GM18951 (cell line): ENCODE results near the gene NR2E3.

Experiments used
- POLR2A ChIP-seq: IDR thresholded peaks from 4 replicates; pipeline ENCODE4 v1.6.1; 2011; ENCODE audit warnings: mild to moderate bottlenecking; ENCODE audit not compliant: insufficient read length, insufficient read depth; ENCODE audit errors: extremely low read depth
- in situ Hi-C: fragments of 300-500 bp; cut with MboI; formaldehyde crosslinking; loops from one replicate; pipeline ENCODE4 v1.12.0; 2022; ENCODE audit warnings: low sequenced_read_pairs, mixed read lengths, inconsistent platforms; ENCODE audit not compliant: unreplicated experiment

Gene NR2E3

DNA sequence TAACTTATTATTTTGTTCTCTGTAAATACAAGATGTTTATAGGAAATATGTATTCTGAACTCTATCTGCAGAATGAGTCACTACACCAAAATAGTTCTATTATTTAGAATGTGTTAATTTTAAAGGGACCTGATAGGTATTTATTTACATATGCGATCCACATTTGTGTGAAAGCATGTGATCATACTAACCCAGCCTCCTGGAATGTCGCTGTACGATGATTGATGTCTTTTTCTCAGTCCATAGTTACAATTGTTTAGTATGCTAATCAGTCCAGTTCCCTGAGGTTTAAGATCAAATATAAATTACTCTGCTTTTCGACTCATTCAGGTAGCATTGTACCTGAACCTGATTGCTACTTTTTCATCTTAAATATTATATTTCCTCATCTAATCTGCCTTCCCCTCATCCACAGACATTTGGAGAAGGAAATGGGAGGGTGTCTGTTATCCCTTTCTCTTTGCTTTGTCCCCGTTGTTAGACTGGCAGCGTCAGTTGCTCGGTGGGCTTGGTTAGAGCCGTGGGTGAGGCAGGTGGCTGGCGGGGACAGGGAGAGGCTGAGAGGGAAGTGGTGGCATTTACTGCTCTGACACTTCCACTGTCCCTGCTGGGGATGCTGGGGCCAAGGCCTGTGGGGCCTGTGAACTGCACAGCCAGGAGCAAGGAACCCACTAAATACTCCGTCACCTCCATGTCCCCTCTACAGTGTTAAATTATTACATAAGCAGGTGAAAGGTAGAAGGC is 27.8 kb upstream of the NR2E3 start:
- in situ Hi-C loops = no loop called here
- TF ChIP-seq POLR2A = no peak

DNA sequence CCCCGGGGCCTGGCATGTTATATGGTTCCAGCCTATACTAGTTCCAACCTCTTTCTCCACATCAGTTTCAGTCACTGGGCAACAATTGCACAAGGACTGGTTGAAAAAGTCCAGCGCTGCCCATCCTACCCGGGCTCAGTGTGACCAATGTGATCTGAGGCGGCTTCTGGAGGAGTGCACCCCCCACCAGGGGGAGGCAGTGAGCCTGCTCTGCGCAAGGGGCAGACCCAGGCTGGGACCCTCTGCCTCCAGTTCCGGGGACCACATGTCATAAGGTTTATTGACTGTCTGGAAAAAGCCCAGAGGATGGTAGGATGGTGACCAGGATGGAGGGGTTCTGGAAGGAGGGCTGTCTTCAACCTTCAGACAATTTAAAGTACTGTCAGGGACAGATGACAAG is 25.6 kb upstream of the NR2E3 start:
- in situ Hi-C loops = no loop called here
- no peak for TF ChIP-seq POLR2A

DNA sequence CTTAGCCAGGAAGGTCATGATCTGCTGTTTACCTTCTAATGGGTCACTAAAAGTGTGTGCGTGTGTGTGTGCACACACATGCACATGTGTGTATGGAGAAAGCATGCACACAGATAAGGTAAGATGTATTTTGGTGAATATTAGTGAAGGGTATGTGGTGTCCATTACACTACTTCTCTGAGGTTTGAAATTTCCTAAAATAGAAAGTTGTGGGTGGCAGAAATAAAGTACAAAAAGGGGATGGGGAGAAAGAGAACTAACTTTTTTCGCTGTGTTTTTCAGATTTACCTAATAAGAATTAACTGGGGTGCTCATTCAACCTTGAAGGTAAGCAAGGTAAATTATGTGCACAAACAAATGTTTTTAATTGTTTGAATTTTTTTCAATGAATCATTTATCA is 24.4 kb upstream of the NR2E3 start:
- in situ Hi-C loops = no loop called here
- TF ChIP-seq POLR2A = no peak

GRCh38 chr15:71786673-71787072 is 23.7 kb upstream of the NR2E3 start:
- in situ Hi-C loops = no loop called here
- no peak for TF ChIP-seq POLR2A

DNA sequence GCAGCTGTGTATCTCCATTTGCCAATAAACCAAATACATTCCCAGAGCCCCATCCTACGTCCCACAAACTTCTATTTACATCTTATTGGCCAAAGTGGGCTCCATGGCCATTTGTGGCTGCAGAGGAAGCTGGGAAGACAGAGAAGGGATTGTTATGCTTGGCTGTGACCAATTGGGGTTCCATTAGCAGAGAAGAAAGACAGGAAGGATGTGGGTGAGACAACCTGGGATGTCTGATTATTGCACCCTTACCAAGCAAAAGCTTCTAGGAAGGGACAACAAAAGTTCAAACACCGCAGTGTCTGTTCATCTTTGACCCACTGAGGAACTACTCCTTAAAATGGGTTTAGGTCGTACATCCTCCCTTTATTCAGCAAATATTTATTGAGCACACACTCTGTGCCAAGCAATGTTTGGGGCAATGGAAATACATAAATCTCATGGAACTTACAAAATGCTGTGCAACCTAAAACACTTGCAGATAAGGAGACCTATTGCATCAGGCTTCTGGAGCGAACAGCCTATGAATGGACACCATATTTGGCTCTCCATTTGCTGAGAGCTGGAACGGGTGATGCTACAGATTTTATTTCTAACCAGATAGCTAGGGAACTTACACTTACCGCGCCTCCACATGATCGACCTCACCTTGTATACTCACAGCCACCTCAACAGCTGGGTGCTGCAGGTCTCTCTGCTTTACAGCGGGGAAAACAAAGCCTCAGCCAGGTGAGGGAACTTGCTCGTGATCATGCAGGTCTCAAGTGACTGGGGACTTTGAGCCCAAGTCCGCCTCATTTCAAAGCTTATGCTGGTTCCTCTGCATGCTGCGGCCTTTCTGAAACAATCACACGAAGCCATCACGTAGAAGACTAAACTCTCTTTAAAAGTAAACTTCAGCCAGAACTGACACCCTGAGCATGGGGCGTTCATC is 21.4 kb upstream of the NR2E3 start:
- TF ChIP-seq POLR2A = no peak
- in situ Hi-C loops = no loop called here

GRCh38 chr15:71789616-71790015 is 20.7 kb upstream of the NR2E3 start:
- in situ Hi-C loops = no loop called here
- no peak for TF ChIP-seq POLR2A

GRCh38 chr15:71790081-71790480 is 20.3 kb upstream of the NR2E3 start:
- TF ChIP-seq POLR2A = no peak
- in situ Hi-C loops = no loop called here

- no peak for TF ChIP-seq POLR2A
- in situ Hi-C loops = no loop called here
These were observed 18.4 kb upstream of the NR2E3 start for GRCh38 chr15:71791975-71792374.

DNA sequence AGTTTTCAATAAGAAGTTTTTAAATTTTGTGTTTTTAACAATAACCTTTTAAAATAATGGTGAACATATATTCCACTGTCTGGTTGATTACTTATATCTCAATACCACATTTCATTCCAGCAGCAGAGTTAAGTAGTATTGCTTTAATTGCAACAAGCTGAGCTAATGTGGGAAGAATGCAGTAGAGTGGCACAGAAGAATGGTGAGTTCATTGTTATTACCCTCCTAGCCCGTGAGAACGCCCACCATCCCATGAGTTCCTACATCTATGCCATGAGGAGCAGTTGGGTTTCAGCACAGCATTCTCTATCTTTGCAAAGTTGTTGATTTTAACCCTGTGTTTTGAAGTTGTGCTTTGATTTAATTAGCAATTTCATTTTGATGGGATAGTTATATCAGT is 17.8 kb upstream of the NR2E3 start:
- in situ Hi-C loops = no loop called here
- TF ChIP-seq POLR2A = no peak

GRCh38 chr15:71798641-71799040 is 11.7 kb upstream of the NR2E3 start:
- in situ Hi-C loops = no loop called here
- TF ChIP-seq POLR2A = no peak

- in situ Hi-C loops = no loop called here
These were observed 10.2 kb upstream of the NR2E3 start for GRCh38 chr15:71800190-71800589.

GRCh38 chr15:71800835-71801745 is 9.3 kb upstream of the NR2E3 start:
- TF ChIP-seq POLR2A = no peak
- in situ Hi-C loops = no loop called here

More at GRCh38 chr15:71800190-71800589, 10.2 kb upstream of the NR2E3 start:
- no peak for TF ChIP-seq POLR2A
